GM23338 (cell line): ENCODE results near the gene RRP8. TPM values are rescaled to one million over a fixed set of nuclear protein-coding genes. Genes with fewer than 3 reads are reported as not detected.

Experiments used
- ATAC-seq: fragments of 200-7000 bp; cut with Tn5 transposase; 3 replicates; pipeline ENCODE4 v1.9.1; 2020
- DNase-seq: peaks from one replicate; pipeline ENCODE4 v3.0.0-alpha.2; 2015; ENCODE audit warnings: low spot score
- H2AFZ ChIP-seq: fragments of 200-600 bp; sonication (generic); 2 replicates; pipeline ENCODE4 v1.8.0; 2016; ENCODE audit warnings: antibody characterized with exemption, mild to moderate bottlenecking, moderate library complexity
- H3F3A ChIP-seq: fragments of 200-600 bp; sonication (generic); replicated peaks from 2 replicates; pipeline ENCODE4 v1.8.0; 2017; ENCODE audit warnings: antibody characterized with exemption, mixed run types, low read depth
- H3K27ac ChIP-seq: fragments of 200-600 bp; sonication (generic); 2 replicates; pipeline ENCODE4 v1.6.1; 2016; ENCODE audit warnings: low read depth
- H3K27me3 ChIP-seq: fragments of 200-600 bp; sonication (generic); 2 replicates; pipeline ENCODE4 v1.8.0; 2016; ENCODE audit warnings: mild to moderate bottlenecking, mixed run types, moderate library complexity; ENCODE audit not compliant: insufficient read depth
- H3K36me3 ChIP-seq: fragments of 200-600 bp; sonication (generic); 2 replicates; pipeline ENCODE4 v1.8.0; 2016; ENCODE audit warnings: mild to moderate bottlenecking; ENCODE audit not compliant: insufficient read depth
- H3K4me1 ChIP-seq: fragments of 200-600 bp; sonication (generic); 2 replicates; pipeline ENCODE4 v1.8.0; 2016; ENCODE audit warnings: mild to moderate bottlenecking, moderate library complexity; ENCODE audit not compliant: insufficient read depth
- H3K4me2 ChIP-seq: fragments of 200-600 bp; sonication (generic); 2 replicates; pipeline ENCODE4 v1.7.1; 2017; ENCODE audit warnings: mixed run types
- H3K4me3 ChIP-seq: fragments of 200-600 bp; sonication (generic); 2 replicates; pipeline ENCODE4 v1.6.1; 2016; ENCODE audit warnings: mixed run types
- H3K79me2 ChIP-seq: fragments of 200-600 bp; sonication (generic); replicated peaks from 2 replicates; pipeline ENCODE4 v1.8.0; 2017; ENCODE audit warnings: mild to moderate bottlenecking; ENCODE audit not compliant: insufficient read depth
- H3K9me2 ChIP-seq: fragments of 200-600 bp; sonication (generic); 2 replicates; pipeline ENCODE4 v1.8.0; 2017; ENCODE audit not compliant: insufficient read depth
- H4K20me1 ChIP-seq: fragments of 200-600 bp; sonication (generic); replicated peaks from 2 replicates; pipeline ENCODE4 v1.8.0; 2017; ENCODE audit warnings: mild to moderate bottlenecking; ENCODE audit not compliant: insufficient read depth
- H3K27ac Mint-ChIP-seq: 2 replicates; pipeline ENCODE4 v1.8.0; 2020; ENCODE audit warnings: inconsistent platforms, mild to moderate bottlenecking, moderate library complexity, mixed read lengths
- H3K27me3 Mint-ChIP-seq: 3 replicates; pipeline ENCODE4 v1.8.0; 2022; ENCODE audit warnings: low read depth, mild to moderate bottlenecking, moderate library complexity, mixed read lengths, inconsistent platforms; ENCODE audit not compliant: insufficient read depth, poor library complexity
- H3K36me3 Mint-ChIP-seq: 3 replicates; pipeline ENCODE4 v1.8.0; 2021; ENCODE audit warnings: low read depth, mild to moderate bottlenecking, inconsistent platforms, moderate library complexity, mixed read lengths
- H3K4me1 Mint-ChIP-seq: 3 replicates; pipeline ENCODE4 v1.8.0; 2020; ENCODE audit warnings: mild to moderate bottlenecking, inconsistent platforms, mixed read lengths
- H3K4me3 Mint-ChIP-seq: 3 replicates; pipeline ENCODE4 v1.8.0; 2021; ENCODE audit warnings: moderate library complexity, mild to moderate bottlenecking, inconsistent platforms, mixed read lengths
- H3K9me3 Mint-ChIP-seq: 3 replicates; pipeline ENCODE4 v1.8.0; 2020; ENCODE audit warnings: moderate library complexity, mild to moderate bottlenecking, inconsistent platforms, mixed read lengths
- CREB1 ChIP-seq: fragments of 250-450 bp; sonication (Bioruptor Pico); IDR thresholded peaks from 2 replicates; pipeline ENCODE4 v1.5.0; 2020; ENCODE audit warnings: low read depth, mild to moderate bottlenecking, moderate library complexity
- CTCF ChIP-seq, 2 experiments: fragments of 200-600 bp in 1 of 2; sonication (generic) in 1 of 2; conservative IDR thresholded peaks; 2 replicates each; pipeline versions ENCODE4 v1.5.1 to v1.6.1; 2016 to 2017; ENCODE audit warnings: antibody characterized with exemption in 2 of 2, low read depth in 2 of 2, mild to moderate bottlenecking in 2 of 2, moderate library complexity in 1 of 2
- EZH2 ChIP-seq: fragments of 200-600 bp; sonication (generic); IDR thresholded peaks from one replicate; pipeline ENCODE4 v1.8.0; 2017; ENCODE audit warnings: antibody characterized with exemption, mild to moderate bottlenecking, low read depth; ENCODE audit not compliant: unreplicated experiment
- EZH2phosphoT487 ChIP-seq: fragments of 200-600 bp; sonication (generic); IDR thresholded peaks from one replicate; pipeline ENCODE4 v1.8.1; 2018; ENCODE audit warnings: antibody characterized with exemption; ENCODE audit not compliant: unreplicated experiment
- JUNB ChIP-seq: IDR thresholded peaks from one replicate; pipeline ENCODE4 v1.6.1; 2016; ENCODE audit warnings: antibody characterized with exemption; ENCODE audit not compliant: unreplicated experiment
- NANOG ChIP-seq: IDR thresholded peaks from 2 replicates; pipeline ENCODE4 v1.6.1; 2016; ENCODE audit warnings: antibody characterized with exemption, borderline replicate concordance
- POLR2AphosphoS5 ChIP-seq: IDR thresholded peaks from 2 replicates; pipeline ENCODE4 v1.6.1; 2016; ENCODE audit warnings: antibody characterized with exemption, low read depth
- ZNF114 ChIP-seq: fragments of 250-450 bp; sonication (Bioruptor Pico); IDR thresholded peaks from 2 replicates; pipeline ENCODE4 v1.5.0; 2020; ENCODE audit warnings: mild to moderate bottlenecking, moderate library complexity
- polyA plus RNA-seq: library from polyadenylated mRNA; unstranded; fragments of >200 nt; fragmentation: Nextera tagmentation; extraction: Ambion mirVana; gene quantifications from 2 replicates; pipeline ENCODE4 v1.2.1, GENCODE V29; 2016
- total RNA-seq: library from RNA; depleted of rRNA; stranded (reverse); fragments of >200 nt; shearing (Covaris generic); gene quantifications from 2 replicates; pipeline ENCODE4 v1.2.3, GENCODE V29; 2014
- TF ChIP-seq, protein P1 (sequence below): IDR thresholded peaks from one replicate; pipeline ENCODE4 v1.6.1; 2018; ENCODE audit warnings: antibody characterized with exemption; ENCODE audit not compliant: unreplicated experiment
- TF ChIP-seq, protein P2 (sequence below): fragments of 250-450 bp; sonication (Bioruptor Pico); IDR thresholded peaks from 2 replicates; pipeline ENCODE4 v1.5.0; 2020; ENCODE audit warnings: mild to moderate bottlenecking, moderate library complexity

RRP8 gene
- total and polyA plus RNA-seq, 2 experiments from 2014 or later, result 7.4 to 13.7 TPM

GRCh38 chr11:6652182-6652581 lies 48.8 kb upstream of the RRP8 start:
- peaks cover 12% of the 10 kb centered on the region for H3K4me1 ChIP-seq
- H3K27ac ChIP-seq, result no peak overlapping the region
- TF ChIP-seq EZH2phosphoT487, result no peak
- H3K36me3 ChIP-seq, result no peaks in the 10 kb centered on the region
- no peaks in the 10 kb centered on the region for H3K36me3 Mint-ChIP-seq
- no peak overlapping the region for H2AFZ ChIP-seq
- no peak for ATAC-seq
- no peaks in the 10 kb centered on the region for H3K9me2 ChIP-seq
- peaks cover 10% of the 10 kb centered on the region; the same call in 1 of the 2 replicates for H3F3A ChIP-seq
- DNase-seq, result no peak
- H4K20me1 ChIP-seq, result no peaks in the 10 kb centered on the region; the same call in 1 of the 2 replicates
- peaks cover 9% of the 10 kb centered on the region for H3K4me1 Mint-ChIP-seq
- H3K79me2 ChIP-seq, result no peaks in the 10 kb centered on the region
- H3K27me3 Mint-ChIP-seq, result peaks cover 13% of the 10 kb centered on the region
- no peak overlapping the region for H3K4me3 Mint-ChIP-seq
- H3K27ac Mint-ChIP-seq, result no peak overlapping the region
- H3K4me3 ChIP-seq, result no peak overlapping the region
- H3K4me2 ChIP-seq, result no peak overlapping the region
- H3K27me3 ChIP-seq, result peaks cover 54% of the 10 kb centered on the region
- H3K9me3 Mint-ChIP-seq, result no peaks in the 10 kb centered on the region

DNA sequence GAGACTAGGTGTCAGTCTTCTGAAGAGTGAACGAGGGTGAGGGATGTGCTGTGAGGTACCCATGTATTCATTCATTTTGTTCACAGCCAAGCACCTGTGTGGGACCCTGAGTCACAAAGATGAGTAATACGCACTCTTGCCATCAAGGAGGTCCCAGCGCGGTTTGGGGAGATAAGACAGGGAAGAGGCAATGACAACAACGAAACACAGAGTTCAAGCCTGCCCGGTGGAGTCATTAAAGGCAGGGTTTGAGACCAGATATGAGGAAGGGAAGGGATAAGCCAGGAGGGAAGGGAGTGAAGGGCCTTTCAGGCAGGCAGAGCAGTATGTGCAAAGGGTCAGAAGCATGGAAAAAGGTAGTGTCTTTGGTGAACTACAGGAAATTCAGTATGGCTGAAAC lies 47.6 kb upstream of the RRP8 start:
- Histone ChIP-seq H3K4me3 (no peak overlapping the region), H4K20me1 (no peaks in the 10 kb centered on the region; the same call in 1 of the 2 replicates), H3K27ac (no peak overlapping the region), H3K79me2 (no peaks in the 10 kb centered on the region), H2AFZ (no peak overlapping the region), H3K4me1 (peaks cover 13% of the 10 kb centered on the region; the same call in 1 of the 2 replicates), H3F3A (0 out of 2 replicates have a peak, but pooled peaks cover under 1% of the 10 kb centered on the region), H3K27me3 (peaks cover 42% of the 10 kb centered on the region), H3K4me2 (no peak overlapping the region), H3K9me2 (no peaks in the 10 kb centered on the region), H3K36me3 (no peaks in the 10 kb centered on the region)
- ATAC-seq (no peak), DNase-seq (no peak)
- Mint-ChIP-seq H3K4me3 (no peak overlapping the region), H3K9me3 (no peaks in the 10 kb centered on the region), H3K36me3 (no peaks in the 10 kb centered on the region), H3K4me1 (no peaks in the 10 kb centered on the region), H3K27ac (no peak overlapping the region), H3K27me3 (peaks cover 1% of the 10 kb centered on the region)
- TF ChIP-seq, protein P1, sequence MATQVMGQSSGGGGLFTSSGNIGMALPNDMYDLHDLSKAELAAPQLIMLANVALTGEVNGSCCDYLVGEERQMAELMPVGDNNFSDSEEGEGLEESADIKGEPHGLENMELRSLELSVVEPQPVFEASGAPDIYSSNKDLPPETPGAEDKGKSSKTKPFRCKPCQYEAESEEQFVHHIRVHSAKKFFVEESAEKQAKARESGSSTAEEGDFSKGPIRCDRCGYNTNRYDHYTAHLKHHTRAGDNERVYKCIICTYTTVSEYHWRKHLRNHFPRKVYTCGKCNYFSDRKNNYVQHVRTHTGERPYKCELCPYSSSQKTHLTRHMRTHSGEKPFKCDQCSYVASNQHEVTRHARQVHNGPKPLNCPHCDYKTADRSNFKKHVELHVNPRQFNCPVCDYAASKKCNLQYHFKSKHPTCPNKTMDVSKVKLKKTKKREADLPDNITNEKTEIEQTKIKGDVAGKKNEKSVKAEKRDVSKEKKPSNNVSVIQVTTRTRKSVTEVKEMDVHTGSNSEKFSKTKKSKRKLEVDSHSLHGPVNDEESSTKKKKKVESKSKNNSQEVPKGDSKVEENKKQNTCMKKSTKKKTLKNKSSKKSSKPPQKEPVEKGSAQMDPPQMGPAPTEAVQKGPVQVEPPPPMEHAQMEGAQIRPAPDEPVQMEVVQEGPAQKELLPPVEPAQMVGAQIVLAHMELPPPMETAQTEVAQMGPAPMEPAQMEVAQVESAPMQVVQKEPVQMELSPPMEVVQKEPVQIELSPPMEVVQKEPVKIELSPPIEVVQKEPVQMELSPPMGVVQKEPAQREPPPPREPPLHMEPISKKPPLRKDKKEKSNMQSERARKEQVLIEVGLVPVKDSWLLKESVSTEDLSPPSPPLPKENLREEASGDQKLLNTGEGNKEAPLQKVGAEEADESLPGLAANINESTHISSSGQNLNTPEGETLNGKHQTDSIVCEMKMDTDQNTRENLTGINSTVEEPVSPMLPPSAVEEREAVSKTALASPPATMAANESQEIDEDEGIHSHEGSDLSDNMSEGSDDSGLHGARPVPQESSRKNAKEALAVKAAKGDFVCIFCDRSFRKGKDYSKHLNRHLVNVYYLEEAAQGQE, result no peak
- TF ChIP-seq CREB1 (CRISPR knock-in tag) (no peak), JUNB (no peak), POLR2AphosphoS5 (no peak), ZNF114 (no peak), CTCF (conservative IDR thresholded peaks at IDR 0.05; ENCODE audit: low read depth in 2 of 2) (no peak), NANOG (no peak), EZH2 (no peak)
- TF ChIP-seq, protein P2, sequence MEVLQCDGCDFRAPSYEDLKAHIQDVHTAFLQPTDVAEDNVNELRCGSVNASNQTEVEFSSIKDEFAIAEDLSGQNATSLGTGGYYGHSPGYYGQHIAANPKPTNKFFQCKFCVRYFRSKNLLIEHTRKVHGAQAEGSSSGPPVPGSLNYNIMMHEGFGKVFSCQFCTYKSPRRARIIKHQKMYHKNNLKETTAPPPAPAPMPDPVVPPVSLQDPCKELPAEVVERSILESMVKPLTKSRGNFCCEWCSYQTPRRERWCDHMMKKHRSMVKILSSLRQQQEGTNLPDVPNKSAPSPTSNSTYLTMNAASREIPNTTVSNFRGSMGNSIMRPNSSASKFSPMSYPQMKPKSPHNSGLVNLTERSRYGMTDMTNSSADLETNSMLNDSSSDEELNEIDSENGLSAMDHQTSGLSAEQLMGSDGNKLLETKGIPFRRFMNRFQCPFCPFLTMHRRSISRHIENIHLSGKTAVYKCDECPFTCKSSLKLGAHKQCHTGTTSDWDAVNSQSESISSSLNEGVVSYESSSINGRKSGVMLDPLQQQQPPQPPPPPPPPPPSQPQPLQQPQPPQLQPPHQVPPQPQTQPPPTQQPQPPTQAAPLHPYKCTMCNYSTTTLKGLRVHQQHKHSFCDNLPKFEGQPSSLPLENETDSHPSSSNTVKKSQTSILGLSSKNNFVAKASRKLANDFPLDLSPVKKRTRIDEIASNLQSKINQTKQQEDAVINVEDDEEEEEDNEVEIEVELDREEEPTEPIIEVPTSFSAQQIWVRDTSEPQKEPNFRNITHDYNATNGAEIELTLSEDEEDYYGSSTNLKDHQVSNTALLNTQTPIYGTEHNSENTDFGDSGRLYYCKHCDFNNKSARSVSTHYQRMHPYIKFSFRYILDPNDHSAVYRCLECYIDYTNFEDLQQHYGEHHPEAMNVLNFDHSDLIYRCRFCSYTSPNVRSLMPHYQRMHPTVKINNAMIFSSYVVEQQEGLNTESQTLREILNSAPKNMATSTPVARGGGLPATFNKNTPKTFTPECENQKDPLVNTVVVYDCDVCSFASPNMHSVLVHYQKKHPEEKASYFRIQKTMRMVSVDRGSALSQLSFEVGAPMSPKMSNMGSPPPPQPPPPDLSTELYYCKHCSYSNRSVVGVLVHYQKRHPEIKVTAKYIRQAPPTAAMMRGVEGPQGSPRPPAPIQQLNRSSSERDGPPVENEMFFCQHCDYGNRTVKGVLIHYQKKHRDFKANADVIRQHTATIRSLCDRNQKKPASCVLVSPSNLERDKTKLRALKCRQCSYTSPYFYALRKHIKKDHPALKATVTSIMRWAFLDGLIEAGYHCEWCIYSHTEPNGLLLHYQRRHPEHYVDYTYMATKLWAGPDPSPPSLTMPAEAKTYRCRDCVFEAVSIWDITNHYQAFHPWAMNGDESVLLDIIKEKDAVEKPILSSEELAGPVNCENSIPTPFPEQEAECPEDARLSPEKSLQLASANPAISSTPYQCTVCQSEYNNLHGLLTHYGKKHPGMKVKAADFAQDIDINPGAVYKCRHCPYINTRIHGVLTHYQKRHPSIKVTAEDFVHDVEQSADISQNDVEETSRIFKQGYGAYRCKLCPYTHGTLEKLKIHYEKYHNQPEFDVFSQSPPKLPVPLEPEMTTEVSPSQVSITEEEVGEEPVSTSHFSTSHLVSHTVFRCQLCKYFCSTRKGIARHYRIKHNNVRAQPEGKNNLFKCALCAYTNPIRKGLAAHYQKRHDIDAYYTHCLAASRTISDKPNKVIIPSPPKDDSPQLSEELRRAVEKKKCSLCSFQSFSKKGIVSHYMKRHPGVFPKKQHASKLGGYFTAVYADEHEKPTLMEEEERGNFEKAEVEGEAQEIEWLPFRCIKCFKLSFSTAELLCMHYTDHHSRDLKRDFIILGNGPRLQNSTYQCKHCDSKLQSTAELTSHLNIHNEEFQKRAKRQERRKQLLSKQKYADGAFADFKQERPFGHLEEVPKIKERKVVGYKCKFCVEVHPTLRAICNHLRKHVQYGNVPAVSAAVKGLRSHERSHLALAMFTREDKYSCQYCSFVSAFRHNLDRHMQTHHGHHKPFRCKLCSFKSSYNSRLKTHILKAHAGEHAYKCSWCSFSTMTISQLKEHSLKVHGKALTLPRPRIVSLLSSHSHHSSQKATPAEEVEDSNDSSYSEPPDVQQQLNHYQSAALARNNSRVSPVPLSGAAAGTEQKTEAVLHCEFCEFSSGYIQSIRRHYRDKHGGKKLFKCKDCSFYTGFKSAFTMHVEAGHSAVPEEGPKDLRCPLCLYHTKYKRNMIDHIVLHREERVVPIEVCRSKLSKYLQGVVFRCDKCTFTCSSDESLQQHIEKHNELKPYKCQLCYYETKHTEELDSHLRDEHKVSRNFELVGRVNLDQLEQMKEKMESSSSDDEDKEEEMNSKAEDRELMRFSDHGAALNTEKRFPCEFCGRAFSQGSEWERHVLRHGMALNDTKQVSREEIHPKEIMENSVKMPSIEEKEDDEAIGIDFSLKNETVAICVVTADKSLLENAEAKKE (CRISPR knock-in tag), result no peak
